Measurements from ENCODE around the gene OR56B4.

DNA sequence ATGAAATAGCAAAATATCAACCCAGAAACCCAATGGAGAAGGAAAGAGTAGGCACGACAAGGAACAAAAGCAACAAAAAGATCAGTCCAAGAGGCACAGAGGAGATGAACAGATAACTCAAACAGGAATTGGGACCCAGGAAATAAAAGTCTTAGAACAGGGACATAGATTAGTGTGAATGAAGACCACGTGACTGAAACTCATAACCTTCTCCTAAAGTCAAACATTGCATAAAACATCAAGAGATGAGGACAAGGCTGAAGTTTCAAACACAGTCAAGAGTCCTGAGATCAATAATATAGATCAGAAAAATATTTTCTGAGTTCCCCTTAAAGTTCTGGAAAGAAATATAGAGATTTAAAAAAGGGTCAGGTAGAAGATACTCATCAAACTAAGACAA is 24.4 kb upstream of the OR56B4 start:
- TF ChIP-seq POLR2A (IDR thresholded peaks at IDR 0.05) (no peak), CTCF (IDR thresholded peaks at IDR 0.05) (no peak)

All from esophagus squamous epithelium (tissue), 4 donors.